ENCODE measurements around the gene RIMS3.
"Not testable (repeated sequence)": the region's sequence is repeated elsewhere in the genome, so short reads cannot be mapped to it uniquely, and the experiment has no call there.

The RIMS3 gene

GRCh38 chr1:40593449-40594186, 71.9 kb downstream of the RIMS3 start:
- no peak for DNase-seq (ENCODE audit: low spot score)

DNA sequence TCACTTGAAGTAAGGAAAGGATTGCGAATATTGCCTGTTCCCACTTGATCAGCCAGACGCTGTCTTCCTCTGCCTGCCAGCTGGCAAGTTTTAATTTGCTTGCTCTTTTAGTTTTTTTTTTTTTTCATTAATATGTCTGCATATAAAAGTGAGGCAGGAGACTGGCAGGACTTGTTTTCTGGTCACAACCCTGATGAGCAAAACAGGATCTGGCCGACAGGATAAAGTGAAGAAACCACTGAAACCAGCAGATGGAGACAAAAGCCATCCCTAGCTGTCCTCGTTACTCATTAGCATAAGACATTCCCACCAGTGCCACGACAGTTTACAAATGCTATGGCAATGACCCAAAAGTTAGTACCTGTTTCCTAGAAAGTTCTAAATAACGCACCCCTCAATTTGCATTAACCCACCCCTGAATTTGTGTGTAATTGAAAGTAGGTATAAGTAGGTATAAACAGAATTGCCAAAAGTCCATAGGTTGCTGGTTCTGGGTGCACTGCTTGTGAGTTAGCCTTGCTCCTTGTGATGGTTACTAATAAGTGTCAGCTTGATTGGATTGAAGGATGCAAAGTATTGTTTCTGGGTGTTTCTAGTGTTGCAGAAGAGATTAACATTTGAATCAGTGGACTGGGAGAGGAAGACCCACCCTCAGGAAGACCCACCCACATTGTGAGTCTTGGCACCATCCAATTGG, 73.2 kb downstream of the RIMS3 start:
- peak; percentile 45 for DNase-seq (ENCODE audit: low spot score)

- no peak for DNase-seq (ENCODE audit: low spot score)
Measured at GRCh38 chr1:40588586-40588985, 76.9 kb downstream of the RIMS3 start.

- no peak for DNase-seq (ENCODE audit: low spot score)
Measured at GRCh38 chr1:40583980-40584379, 81.5 kb downstream of the RIMS3 start.

- DNase-seq (ENCODE audit: low spot score) = no peak
Measured at GRCh38 chr1:40582116-40582515, 83.4 kb downstream of the RIMS3 start.

GRCh38 chr1:40575336-40575735, 90.1 kb downstream of the RIMS3 start:
- DNase-seq (ENCODE audit: low spot score) = no peak

DNA sequence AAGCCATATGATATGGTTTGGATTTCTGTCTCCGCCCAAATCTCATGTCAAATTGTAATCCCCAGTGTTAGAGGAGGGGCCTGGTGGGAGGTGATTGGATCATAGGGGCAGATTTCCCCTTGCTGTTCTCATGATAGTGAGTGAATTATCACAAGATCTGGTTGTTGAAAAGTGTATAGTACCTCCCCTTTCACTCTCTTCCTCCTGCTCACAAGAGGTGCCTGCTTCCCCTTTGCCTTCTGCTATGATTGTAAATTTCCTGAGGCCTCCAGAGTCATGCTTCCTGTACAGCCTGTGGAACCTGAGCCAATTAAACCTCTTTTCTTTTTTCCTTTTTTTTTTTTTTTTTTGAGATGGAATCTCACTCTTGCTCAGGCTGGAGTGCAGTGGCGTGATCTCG, 90.7 kb downstream of the RIMS3 start:
- not testable (repeated sequence) for DNase-seq (ENCODE audit: low spot score)
